Osteoblast (primary cell): Measurements from ENCODE around the gene TMEM94. TPM values are rescaled to one million over a fixed set of nuclear protein-coding genes. Genes with fewer than 3 reads are reported as not detected.

Experiments
- DNase-seq: peaks from one replicate; pipeline ENCODE4 v3.0.0; 2011; ENCODE audit warnings: low spot score, mixed read lengths; ENCODE audit not compliant: insufficient read length; ENCODE audit errors: missing footprints
- H2AFZ ChIP-seq: 2 replicates; pipeline ENCODE4 v1.6.0; 2011; ENCODE audit warnings: mild to moderate bottlenecking, low read length
- H3K27ac ChIP-seq: 2 replicates; pipeline ENCODE4 v1.5.1; 2011; ENCODE audit warnings: mild to moderate bottlenecking, low read depth, low read length, moderate library complexity
- H3K27me3 ChIP-seq: 2 replicates; pipeline ENCODE4 v1.6.0; 2012; ENCODE audit warnings: mild to moderate bottlenecking, control low read depth, inconsistent platforms, low read length, moderate library complexity; ENCODE audit not compliant: insufficient read depth
- H3K36me3 ChIP-seq: 2 replicates; pipeline ENCODE4 v1.5.1; 2011; ENCODE audit warnings: mild to moderate bottlenecking, low read length, control low read depth, moderate library complexity; ENCODE audit not compliant: insufficient read depth
- H3K4me1 ChIP-seq: 2 replicates; pipeline ENCODE4 v1.5.1; 2011; ENCODE audit warnings: mild to moderate bottlenecking, low read length, control low read depth, moderate library complexity; ENCODE audit not compliant: insufficient read depth
- H3K4me2 ChIP-seq: 2 replicates; pipeline ENCODE4 v1.6.0; 2011; ENCODE audit warnings: mild to moderate bottlenecking, low read length; ENCODE audit not compliant: insufficient read depth
- H3K4me3 ChIP-seq: fragments of 200-600 bp; sonication (generic); 3 replicates; pipeline ENCODE4 v1.5.1; 2012; ENCODE audit warnings: mild to moderate bottlenecking, low read length, inconsistent platforms; ENCODE audit not compliant: insufficient read depth
- H3K79me2 ChIP-seq: 2 replicates; pipeline ENCODE4 v1.6.0; 2012; ENCODE audit warnings: mild to moderate bottlenecking, low read length, control low read depth, inconsistent platforms; ENCODE audit not compliant: insufficient read depth
- H3K9me3 ChIP-seq: 2 replicates; pipeline ENCODE4 v1.5.1; 2011; ENCODE audit warnings: low read depth, low read length, control low read depth
- H4K20me1 ChIP-seq: 2 replicates; pipeline ENCODE4 v1.6.0; 2012; ENCODE audit warnings: mild to moderate bottlenecking, low read length, control low read depth; ENCODE audit not compliant: insufficient read depth
- CTCF ChIP-seq: IDR thresholded peaks from 2 replicates; pipeline ENCODE4 v1.5.1; 2011; ENCODE audit warnings: mild to moderate bottlenecking, low read depth, low read length, moderate library complexity; ENCODE audit errors: extremely low read depth
- total RNA-seq: library from RNA; depleted of rRNA; stranded (reverse); fragments of >200 nt; gene quantifications from 2 replicates; pipeline ENCODE4 v1.2.3, GENCODE V29; 2012

TMEM94 gene
- total RNA-seq, 1 donor: 38.0 TPM

GRCh38 chr17:75471207-75471606 lies 14.8 kb downstream of the TMEM94 start:
- H3K4me2 ChIP-seq: no peak overlapping the region
- H2AFZ ChIP-seq: no peak overlapping the region
- peaks cover 4% of the 10 kb centered on the region for H3K4me1 ChIP-seq
- H3K79me2 ChIP-seq: peaks cover 16% of the 10 kb centered on the region
- no peaks in the 10 kb centered on the region for H3K9me3 ChIP-seq
- H4K20me1 ChIP-seq: peaks cover 14% of the 10 kb centered on the region
- peaks cover 10% of the 10 kb centered on the region for H3K36me3 ChIP-seq
- no peak for TF ChIP-seq CTCF
- H3K27me3 ChIP-seq: no peaks in the 10 kb centered on the region
- no peak overlapping the region for H3K27ac ChIP-seq
- H3K4me3 ChIP-seq: no peak overlapping the region
- peak; percentile 50 for DNase-seq

GRCh38 chr17:75472119-75472518 lies 15.7 kb downstream of the TMEM94 start:
- TF ChIP-seq CTCF: no peak
- DNase-seq: no peak
- Histone ChIP-seq H3K4me3 (no peak overlapping the region), H3K79me2 (peaks cover 13% of the 10 kb centered on the region), H3K9me3 (no peaks in the 10 kb centered on the region), H3K27me3 (no peaks in the 10 kb centered on the region), H4K20me1 (peaks cover 21% of the 10 kb centered on the region), H2AFZ (no peak overlapping the region), H3K4me1 (peaks cover 4% of the 10 kb centered on the region), H3K27ac (no peak overlapping the region), H3K4me2 (no peak overlapping the region), H3K36me3 (peaks cover 10% of the 10 kb centered on the region)

GRCh38 chr17:75473246-75473645 lies 16.8 kb downstream of the TMEM94 start:
- H3K9me3 ChIP-seq: no peaks in the 10 kb centered on the region
- DNase-seq: peak; percentile 35
- no peak overlapping the region for H3K4me3 ChIP-seq
- no peaks in the 10 kb centered on the region for H3K27me3 ChIP-seq
- no peak overlapping the region for H3K27ac ChIP-seq
- H3K36me3 ChIP-seq: peaks cover 10% of the 10 kb centered on the region
- no peak overlapping the region for H2AFZ ChIP-seq
- peaks cover 21% of the 10 kb centered on the region for H4K20me1 ChIP-seq
- H3K79me2 ChIP-seq: peaks cover 7% of the 10 kb centered on the region
- peaks cover 4% of the 10 kb centered on the region for H3K4me1 ChIP-seq
- no peak overlapping the region for H3K4me2 ChIP-seq
- no peak for TF ChIP-seq CTCF

- H3K27ac ChIP-seq: no peak overlapping the region
- H3K4me1 ChIP-seq: peaks cover 4% of the 10 kb centered on the region
- no peak for DNase-seq
- no peak for TF ChIP-seq CTCF
- peaks cover 22% of the 10 kb centered on the region for H4K20me1 ChIP-seq
- no peaks in the 10 kb centered on the region for H3K27me3 ChIP-seq
- peaks cover 5% of the 10 kb centered on the region for H3K79me2 ChIP-seq
- no peak overlapping the region for H3K4me2 ChIP-seq
- no peaks in the 10 kb centered on the region for H3K9me3 ChIP-seq
- H2AFZ ChIP-seq: no peak overlapping the region
- no peak overlapping the region for H3K4me3 ChIP-seq
- peaks cover 10% of the 10 kb centered on the region for H3K36me3 ChIP-seq
These were observed 18.3 kb downstream of the TMEM94 start for GRCh38 chr17:75474736-75475135.
